ENCODE measurements around the gene KCNA2.

DNA sequence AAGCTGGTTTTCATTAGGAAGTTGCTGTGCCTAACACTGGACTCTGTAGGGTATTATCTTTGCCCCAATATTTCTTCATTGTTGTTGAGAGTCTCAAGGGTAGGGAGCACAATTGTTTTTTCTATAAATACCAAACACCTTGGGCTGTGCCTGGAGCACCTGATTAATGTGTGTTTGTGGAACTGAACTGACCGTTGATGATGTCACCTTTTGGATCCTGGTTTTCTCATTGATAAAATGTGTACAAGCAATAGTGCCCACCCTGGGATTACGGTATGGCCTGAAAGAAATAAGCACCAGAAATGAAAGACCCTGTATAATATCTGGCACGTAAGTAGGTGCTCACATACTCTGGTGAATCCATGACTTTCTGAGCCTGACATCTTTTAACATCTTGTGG lies 39.3 kb downstream of the KCNA2 start:
- TF ChIP-seq POLR2A (IDR thresholded peaks at IDR 0.05; ENCODE audit: low read depth, low read length) = no peak
- TF ChIP-seq TAF1 (IDR thresholded peaks at IDR 0.05; ENCODE audit: low read depth, low read length) = no peak
- no peak for TF ChIP-seq POLR2AphosphoS5 (IDR thresholded peaks at IDR 0.05; ENCODE audit: low read depth, low read length)
